Measurements from ENCODE around the gene MFSD1.

DNA sequence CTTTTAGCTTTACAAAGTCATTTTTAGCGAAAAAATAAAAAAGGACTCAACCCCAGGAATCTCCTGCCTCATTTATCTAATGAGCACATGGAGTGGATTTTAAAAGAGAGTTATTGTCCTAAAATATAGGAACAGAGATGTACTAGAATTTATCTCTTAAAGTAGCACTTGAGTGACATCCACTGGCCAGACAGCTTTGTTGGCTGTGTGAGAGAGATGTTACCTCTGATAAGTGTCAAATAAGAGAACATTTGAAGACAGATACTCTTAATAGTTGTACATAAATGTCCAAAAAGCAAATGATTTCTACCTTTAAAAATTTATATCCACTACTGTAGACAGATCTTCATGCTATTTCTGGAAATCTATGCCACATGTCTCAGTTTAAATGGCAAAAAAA is 12.3 kb upstream of the MFSD1 start:
- TF ChIP-seq, protein P1, sequence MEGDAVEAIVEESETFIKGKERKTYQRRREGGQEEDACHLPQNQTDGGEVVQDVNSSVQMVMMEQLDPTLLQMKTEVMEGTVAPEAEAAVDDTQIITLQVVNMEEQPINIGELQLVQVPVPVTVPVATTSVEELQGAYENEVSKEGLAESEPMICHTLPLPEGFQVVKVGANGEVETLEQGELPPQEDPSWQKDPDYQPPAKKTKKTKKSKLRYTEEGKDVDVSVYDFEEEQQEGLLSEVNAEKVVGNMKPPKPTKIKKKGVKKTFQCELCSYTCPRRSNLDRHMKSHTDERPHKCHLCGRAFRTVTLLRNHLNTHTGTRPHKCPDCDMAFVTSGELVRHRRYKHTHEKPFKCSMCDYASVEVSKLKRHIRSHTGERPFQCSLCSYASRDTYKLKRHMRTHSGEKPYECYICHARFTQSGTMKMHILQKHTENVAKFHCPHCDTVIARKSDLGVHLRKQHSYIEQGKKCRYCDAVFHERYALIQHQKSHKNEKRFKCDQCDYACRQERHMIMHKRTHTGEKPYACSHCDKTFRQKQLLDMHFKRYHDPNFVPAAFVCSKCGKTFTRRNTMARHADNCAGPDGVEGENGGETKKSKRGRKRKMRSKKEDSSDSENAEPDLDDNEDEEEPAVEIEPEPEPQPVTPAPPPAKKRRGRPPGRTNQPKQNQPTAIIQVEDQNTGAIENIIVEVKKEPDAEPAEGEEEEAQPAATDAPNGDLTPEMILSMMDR (IDR thresholded peaks at IDR 0.05), result peak in 1 of 3 experiments; percentile 29
- no peak for TF ChIP-seq POLR2A (IDR thresholded peaks at IDR 0.05)
